SK-N-DZ (cell line): ENCODE measurements around the gene TUBA1A. TPM values are rescaled to one million over a fixed set of nuclear protein-coding genes. Genes with fewer than 3 reads are reported as not detected.
A peak's percentile ranks its signal among the peaks of the same experiment; 100 is the strongest.
"Not testable (repeated sequence)": the region's sequence is repeated elsewhere in the genome, so short reads cannot be mapped to it uniquely, and the experiment has no call there.

Source experiments
- DNase-seq: peaks from one replicate; pipeline ENCODE4 v3.0.0-alpha.2; 2015; ENCODE audit warnings: low spot score
- polyA plus RNA-seq, 2 experiments: library from polyadenylated mRNA; depleted of rRNA; stranded (reverse); fragments of >200 nt; gene quantifications; 2 replicates each; pipeline ENCODE4 v1.2.3, GENCODE V29; 2014

TUBA1A gene
- 3,823 and 4,070 TPM in 2 replicates for polyA plus RNA-seq (2014; cell fraction: cytosol; rRNA removed)
- 973 and 1,840 TPM in 2 replicates for polyA plus RNA-seq (2014; cell fraction: nucleus; rRNA removed)

DNA sequence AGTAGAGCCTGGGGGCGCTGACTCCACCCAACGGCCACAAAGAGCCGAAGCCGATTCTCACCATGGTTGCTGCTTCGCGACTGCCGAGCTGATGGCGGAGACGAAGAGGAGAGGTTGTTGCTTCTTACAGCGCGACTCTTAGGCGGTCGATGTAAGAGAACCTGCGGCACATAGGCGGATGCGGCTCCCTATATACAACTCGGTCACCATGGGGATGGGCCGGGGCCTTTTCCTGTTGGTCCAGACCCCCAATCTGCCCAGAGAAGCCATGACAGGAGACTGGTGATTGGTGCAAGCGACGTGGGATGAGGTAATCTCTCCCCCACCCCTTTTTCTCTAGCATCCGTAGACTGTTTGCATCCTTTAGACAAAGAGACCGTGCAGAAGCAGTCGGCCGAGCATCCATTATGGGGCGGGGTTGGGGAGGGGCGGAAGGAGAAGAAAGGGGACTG is at the start of gene TUBA1A:
Gene TUBA1A (minus strand): TSS at position 165 of the 452 bp plus-strand sequence. CDS start 101 bp downstream, at position 64.
- peak; percentile 100 for DNase-seq

DNA sequence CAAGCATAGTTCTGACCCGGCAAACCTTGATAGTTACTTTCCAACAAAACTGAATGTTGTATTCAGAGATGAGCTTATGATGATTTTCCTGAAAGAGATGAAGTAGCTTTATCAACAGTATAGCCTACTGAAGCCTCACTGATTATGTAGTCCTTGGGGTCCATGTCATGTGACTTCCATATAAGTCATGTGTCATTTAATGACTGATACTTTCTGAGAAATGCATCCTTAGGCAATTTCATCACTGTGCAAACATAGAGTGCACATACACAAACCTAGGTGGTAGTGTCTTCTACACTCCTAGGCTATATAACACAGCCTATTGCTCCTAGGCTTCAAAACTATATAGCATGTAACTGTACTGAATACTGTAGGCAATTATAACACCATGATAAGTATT is 47.5 kb upstream of the TUBA1A start:
- DNase-seq = no peak

DNA sequence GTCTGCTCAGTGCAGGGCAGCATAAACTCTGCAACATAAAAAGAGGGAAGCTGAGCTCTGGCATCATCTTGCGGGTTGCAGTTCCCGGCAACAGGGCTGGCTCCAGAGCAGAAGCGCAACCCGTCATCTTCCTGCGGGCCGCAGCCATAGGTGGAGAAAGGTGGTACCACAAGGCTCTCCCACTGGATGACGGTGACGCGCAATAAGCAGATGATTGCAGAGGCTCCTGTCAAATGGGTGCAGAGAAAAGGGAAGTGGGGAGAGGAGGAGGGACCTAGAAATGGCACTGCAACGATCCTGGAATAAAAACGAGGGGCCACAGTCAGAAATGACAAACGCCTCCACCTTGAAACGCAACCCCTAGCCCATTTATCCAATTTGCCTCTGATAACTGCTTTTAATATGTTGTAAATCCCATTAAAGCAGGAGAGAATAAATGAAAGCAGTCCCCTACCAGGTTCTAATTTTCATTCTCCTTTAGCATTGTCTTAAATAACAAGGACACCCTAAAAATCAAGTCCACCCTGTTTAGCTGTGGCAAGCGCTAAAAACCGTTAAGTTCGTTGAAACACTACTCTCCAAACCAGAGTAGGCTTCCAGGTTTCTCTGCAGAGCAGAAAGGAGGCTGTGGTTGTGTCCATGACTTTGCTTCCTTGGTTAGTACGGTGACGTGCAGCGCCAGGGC is 45.1 kb upstream of the TUBA1A start:
- DNase-seq = peak; percentile 96

DNA sequence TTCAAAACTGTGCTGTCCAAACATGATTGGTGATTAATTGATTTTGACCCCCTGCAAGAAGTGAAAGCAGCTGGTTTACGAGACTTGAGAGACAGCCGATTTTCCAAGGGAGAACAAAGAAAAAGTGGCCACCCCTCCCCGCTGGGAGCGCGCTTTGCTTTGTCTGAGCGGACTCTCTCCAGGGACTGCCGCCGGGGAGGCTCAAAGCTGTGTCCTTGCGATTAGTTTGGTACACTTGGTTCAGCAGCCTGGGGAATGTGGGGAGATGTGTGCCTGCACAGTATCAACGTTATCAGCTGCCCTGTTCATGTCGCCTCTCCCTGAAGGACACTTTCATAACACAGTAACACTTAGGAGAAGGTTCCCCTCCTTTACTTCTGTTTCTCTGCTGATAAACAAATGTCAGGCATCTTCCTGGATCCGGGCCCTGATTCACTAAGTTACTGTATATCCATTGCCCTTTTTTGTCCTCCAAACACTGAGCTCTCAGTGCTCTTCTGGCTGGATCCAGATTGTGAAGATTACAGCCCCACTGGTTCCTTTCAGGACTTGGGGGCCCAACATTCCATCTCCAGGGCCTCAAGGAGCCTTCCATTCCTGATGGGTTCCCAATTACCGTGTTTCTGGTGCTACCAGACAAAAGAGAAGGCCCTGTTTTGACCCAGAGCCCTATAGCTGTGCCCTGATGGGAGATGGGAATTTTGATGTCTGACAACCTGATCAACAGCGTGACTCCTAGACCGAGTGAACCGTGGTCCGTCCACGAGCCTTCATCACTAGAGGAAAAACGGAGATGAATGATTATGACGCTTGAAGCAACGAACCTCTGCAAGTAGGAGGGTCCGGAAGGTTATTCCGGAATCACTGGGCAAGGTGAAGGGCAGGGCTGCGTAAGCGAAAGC is 44.3 kb upstream of the TUBA1A start:
- DNase-seq = peak; percentile 93

DNA sequence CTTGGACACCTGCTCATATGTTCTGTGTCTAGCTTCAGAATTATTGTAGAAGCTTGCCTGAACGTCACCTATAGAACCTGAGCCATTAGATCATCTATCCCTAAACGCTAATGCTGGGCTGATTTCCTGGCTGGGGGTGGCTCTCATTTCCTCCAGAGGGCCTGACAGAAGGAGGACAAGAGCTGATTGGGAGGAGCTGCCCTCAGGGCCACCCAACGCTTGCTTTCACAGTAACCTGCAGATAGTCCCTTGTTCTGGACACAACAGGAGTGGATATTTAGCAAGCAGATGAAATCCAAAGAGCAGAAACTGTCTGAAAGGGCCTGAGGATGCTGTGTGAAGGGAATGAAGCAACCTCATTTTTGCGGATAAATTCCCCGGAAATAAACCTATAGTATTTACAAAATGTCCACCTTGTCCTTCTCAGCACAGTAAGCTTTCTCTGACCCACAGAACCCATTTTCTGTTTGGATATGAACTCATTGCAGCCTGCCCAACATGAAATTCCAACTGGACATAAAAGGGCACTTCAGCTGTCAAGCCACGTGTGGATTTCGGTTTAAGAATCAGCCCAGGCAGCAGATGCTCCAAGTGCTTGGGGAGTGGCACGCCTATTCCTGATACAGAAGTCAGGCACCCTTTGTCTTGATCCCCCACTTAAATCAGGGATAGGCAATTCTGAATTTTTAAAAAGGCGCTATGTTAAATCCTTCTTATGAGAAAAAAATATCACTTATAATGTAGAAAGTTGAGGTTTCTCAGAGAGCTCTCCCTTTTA is 43.2 kb upstream of the TUBA1A start:
- peak; percentile 73 for DNase-seq

DNA sequence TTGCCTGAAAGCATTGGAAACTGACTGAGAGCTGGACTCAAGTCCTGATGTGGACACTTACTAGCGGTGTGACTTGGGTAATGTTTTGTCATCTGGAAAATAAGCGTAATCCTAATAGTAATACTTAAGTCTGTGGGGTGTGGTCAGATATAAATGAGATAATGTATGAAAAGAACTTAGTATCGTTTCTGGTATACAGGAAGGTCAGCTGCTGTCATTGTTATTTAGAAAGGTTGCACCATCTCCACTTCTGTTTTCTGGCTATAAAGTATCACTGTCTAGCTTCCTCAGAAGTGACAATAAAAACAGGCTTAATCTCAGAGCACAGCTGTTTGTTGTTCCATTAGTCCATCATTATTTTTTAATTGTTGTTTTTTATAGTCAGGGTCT is 41.9 kb upstream of the TUBA1A start:
- no peak for DNase-seq

DNA sequence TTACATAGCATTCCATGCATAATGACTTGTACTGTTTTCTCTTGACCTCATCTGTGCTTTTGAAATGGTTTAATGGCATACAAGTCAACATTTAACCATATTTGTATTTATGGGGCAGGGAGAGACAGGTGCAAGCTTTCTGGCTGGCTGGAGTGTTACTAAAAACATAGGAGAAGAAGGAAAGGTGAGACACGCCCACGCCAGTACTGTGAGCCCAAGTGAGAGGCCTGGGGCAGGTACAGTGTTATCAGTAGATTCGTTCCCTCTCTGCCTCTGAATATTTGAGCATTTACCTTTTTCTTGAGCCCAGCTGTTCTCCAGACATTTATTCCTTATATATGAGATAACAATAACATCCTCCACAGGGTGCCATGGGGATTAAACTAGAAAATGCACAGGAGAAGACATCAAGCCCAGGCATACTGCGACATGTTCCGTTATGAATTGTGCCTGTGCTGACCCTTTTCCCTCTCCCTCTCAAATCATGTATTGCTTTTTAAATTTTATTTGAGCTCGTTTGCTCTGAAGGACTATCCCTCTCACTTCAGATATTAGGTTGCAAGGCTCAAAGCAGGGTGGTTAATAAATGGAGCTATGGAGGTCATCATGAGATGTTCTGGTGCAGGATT is 41.4 kb upstream of the TUBA1A start:
- no peak for DNase-seq

DNA sequence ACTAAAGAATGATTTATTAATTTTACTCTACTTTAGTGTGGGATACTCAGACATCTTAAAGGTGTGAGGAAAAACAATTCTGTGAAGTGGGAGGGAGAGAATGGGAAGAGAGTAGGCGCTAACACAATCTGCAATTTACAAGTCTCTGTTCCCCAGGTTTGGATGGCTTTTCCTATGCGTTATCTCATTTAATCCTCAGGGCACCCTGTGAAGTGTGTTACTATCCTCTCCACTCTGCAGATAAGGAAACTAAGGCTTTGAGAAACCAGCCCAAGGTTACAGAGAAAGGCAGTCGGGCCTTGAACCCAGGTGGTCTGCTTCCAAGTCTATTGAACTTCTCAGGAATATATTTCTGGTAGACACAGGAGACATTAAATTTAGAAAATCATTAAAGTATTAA is 39.8 kb upstream of the TUBA1A start:
- DNase-seq = no peak

DNA sequence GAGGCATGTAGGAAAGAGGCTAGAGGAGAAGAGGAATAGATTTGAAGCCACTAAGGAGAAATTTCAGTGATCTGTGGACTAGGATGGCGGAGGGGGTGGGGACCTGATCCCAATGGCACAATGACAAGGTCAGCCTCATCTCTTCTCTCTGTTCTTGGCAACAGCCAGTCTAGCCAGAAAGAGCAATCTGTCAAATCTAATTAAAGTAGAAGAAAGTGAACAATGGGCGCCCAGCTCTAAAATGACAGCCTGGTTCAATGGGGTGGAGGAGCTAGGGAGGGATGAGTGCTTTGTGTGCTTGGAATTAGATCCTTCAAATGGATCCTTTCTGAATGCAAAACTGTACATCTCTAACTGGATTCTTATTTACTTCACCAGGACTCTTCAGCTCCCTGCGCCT is 38.8 kb upstream of the TUBA1A start:
- peak; percentile 72 for DNase-seq

DNA sequence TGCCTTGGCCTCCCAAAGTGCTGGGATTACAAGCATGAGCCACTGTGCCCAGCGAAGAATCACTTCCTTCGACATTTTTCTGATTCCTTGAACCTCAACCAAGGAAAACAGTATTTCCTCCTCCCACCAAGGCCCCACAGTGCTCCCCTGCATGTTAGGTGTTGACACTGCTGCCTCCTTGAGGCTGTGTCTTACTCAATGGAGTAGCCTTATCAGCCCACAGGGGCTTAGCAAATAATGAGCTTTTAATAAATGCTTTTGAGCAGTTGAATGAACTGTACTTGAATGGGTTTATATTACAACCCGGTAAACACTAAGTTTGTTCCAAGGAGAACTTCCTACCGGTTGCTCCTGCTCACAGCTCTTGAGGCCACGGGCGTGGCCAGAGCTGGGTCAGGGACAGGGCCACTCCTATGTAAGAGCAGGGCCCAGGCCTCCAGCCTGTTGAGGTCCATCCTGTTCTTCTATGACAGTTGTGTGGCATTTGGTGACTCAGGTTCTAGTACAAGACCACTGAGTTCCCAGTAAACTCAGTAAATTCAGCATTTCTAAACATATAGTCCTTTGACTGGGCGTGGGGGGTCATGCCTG is 36.8 kb upstream of the TUBA1A start:
- DNase-seq = no peak

DNA sequence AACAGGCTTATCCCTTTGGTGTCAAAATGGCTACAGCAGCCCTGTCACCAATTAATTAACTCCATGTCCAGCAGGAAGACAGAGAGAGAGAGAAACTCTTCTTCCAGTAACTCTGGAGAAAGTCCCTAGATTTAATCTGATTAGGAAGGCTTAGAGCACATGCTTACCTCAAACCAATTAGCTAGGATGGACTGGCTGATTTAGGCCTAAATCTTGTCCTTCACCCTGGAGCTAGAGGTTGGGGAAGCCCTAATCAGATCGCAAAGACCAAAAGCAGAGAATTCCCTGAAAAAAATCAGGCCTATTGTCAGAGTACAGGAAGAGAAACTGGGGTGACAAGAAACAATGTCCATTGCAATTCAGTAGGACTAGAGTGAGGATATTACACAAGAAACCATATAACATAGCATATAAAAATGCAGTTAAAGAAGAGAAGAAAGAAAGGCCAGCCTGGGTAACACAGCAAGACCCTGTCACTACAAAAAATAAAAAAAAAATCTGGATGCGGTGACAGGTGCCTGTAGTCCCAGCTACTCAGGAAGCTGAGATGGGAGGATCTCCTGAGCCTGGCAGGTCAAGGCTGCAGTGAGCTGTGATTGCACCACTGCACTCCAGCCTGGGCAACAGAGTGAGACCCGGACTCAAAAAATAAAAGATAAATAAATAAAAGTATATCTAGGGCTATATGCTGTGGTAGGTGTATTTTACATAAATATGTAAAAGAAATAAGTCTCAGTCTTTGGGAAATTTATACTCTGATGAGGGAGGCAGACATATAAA is 34.9 kb upstream of the TUBA1A start:
- peak; percentile 84 for DNase-seq

DNA sequence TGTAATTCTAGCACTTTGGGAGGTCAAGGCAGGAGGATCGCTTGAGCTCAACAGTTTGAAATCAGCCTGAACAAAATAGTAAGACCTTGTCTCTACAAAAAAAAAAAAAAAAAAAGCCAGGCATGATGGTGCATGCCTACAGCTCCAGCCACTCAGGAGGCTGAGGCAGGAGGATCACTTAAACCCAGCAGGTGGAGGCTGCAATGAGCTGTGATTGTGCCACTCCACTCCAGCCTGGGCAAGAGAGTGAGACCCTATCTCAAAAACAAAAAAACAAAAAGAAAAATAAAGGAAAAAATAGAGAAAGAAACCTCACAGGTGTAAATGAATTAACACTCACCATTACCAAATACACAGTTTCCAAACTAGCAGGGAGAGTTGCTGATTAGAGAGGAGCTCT is 34.2 kb upstream of the TUBA1A start:
- no peak for DNase-seq

DNA sequence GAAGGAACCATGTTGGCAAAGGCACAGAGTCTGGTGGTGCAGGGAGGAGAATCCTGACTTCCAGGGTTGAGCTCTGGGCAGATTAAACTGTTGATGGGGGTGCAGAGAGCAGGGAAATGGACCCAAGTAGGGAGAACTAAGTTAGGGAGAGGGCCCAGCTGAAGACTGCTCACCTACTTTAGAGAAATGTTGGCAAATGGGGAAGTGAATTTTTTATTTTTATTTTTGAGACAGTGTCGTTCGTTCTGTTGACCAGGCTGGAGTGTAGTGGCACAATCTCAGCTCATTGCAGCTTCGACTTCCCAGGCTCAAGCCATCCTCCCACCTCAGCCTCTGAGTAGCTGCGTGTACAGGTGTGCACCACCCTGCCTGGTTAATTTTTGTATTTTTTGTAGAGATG is 32.1 kb upstream of the TUBA1A start:
- DNase-seq = no peak

DNA sequence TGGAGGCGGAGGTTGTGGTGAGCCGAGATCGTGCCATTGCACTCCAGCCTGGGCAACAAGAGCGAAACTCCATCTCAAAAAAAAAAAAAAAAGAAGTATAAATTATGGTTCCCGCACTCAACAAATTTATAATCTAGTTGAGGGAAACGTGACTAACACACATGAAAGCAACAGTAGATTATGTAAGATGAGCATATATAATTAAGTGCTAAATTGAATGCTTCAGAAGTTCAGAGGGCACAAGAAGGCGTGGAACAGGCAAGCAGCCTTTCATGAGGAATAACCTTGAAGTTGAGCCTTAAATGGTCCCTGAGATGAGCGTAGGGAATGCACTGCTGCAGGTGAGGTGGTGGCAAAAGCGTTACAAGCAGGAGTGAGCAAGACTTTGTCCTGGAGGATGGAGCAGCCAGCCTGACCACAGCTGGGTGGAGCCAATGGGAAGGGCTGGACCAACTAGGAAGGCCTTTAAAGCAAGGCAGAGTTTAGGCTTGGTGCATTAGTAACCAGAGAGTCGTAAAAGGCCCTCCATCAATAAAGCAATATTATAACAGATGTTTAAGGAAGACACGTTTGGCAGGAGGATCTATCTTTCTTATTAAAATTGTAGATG is 30.6 kb upstream of the TUBA1A start:
- no peak for DNase-seq

DNA sequence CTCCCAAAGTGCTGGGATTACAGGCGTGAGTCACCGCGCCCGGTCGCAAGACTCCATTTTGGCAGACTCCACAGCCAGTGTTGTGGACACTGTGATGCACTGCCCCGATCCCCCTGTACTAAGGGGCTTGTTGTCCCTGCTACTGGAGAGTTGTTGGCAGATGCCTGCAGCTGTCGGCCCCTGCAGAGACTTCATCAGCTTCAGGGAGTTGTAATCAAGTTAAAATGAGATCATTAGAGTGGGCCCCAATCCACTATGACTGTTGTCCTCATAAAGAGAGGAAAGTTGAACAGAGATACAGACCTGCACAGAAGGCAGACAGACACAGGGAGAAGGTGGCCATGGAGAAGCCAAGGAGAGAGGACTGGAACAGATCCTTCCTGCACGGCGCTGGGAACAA is 23.7 kb upstream of the TUBA1A start:
- peak; percentile 75 for DNase-seq

DNA sequence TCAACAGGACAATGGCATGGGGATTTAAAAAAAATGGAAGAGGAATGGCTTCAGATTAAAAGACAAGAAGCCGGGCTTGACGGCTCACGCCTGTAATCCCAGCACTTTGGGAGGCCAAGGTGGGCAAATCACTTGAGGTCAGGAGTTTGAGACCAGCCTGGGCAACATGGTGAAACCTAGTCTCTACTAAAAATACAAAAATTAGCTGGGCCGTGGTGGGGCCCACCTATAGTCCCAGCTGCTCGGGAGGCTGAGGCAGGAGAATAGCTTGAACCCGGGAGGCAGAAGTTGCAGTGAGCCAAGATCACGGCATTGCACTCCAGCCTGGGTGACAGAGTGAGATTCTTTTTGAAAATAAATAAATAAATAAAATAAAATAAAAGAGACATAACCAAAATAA is 21.8 kb upstream of the TUBA1A start:
- DNase-seq = not testable (repeated sequence)

DNA sequence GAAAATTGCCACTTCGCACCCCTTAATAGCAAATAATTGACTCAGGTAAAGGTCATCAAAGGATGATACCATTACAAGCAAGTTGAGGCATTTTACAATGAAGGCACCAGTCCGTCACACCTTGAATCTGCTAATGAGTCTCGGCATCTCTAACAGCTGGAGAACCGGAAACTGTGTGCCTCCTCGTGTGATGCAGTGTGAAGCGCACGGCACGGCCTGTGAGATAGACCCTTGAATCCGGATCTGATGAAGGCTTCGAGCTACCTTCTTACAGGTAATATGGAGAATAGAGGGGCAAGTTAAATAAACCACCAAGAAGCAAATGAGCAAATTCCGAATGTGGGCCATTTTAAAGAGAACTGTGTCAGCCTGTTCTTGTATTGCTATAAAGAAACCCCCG is 19.8 kb upstream of the TUBA1A start:
- no peak for DNase-seq

DNA sequence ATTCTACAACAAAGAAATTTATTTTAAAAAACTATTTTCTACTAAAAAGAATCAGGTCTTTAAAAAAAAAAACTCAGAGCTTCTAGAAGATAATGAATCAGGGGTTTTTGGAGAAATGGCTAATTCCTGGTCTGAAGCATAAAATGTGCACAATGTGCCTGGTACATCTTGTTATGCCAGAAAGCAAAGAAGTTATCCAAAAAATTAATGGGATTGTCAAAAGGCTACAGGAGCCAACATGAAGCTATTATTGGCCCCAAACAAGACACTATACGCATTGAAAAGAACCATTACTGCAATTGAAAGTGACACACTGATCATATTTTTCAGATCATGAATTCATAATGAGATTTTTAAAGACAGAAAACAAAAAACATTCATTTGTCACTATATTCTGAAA is 19.3 kb upstream of the TUBA1A start:
- DNase-seq = no peak

DNA sequence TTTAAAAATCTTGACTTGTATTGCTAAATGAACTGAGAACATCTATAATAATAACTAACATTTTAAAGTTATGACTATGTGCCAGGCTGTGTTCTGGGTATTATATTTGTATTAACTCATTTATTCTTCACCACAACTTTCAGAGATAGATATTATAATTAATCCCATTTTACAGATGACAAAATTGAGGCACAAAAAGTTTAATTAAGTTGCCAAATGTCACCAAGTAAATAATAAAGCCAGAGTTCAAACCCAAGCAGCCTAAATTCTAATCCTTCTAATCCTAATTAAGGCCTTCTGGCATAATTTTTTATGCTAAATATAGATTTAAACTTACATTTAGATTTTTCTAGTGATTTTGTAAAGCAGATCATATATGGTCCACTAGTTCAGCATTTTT is 17.5 kb upstream of the TUBA1A start:
- no peak for DNase-seq
